Lower leg skin (tissue), 4 donors: ENCODE data around the gene CDKAL1. TPM values are rescaled to one million over a fixed set of nuclear protein-coding genes. Genes with fewer than 3 reads are reported as not detected.

Source experiments
- DNase-seq, 2 donors: peaks; one replicate each; pipeline ENCODE4 v3.0.0-alpha.2; 2019; ENCODE audit warnings: low spot score in 2 of 2
- H3K4me3 ChIP-seq: fragments of 200-600 bp; sonication (generic); 2 replicates; pipeline ENCODE4 v1.5.1; 2017; ENCODE audit warnings: mild to moderate bottlenecking, low read depth; ENCODE audit not compliant: poor library complexity, severe bottlenecking
- POLR2A ChIP-seq, 2 donors: fragments of 450-650 bp; IDR thresholded peaks; one replicate each; pipeline ENCODE4 v1.6.1; 2016 to 2017; ENCODE audit warnings: antibody characterized with exemption in 2 of 2, mild to moderate bottlenecking in 1 of 2, moderate library complexity in 1 of 2
- WGBS, 2 donors: methylation state at CpG; one replicate each; pipeline ENCODE4 v1.1.5; 2018; 5-methylcytosine and 5-hydroxymethylcytosine counted together
- intact Hi-C: fragments of 100-400 bp; cut with DNase I; formaldehyde crosslinking; loops from one replicate; pipeline ENCODE4 v1.15.0; 2023; ENCODE audit warnings: low total_unique reads
- total RNA-seq, 4 donors: library from RNA; depleted of rRNA; stranded (reverse); fragments of >200 nt; gene quantifications; one replicate each; pipeline ENCODE4 v1.1.0, GENCODE V29; 2016
- TF ChIP-seq, protein P1 (sequence below), 3 donors: fragments of 450-650 bp; IDR thresholded peaks; one replicate each; pipeline ENCODE4 v1.5.1; 2016; ENCODE audit warnings: antibody characterized with exemption in 3 of 3, mild to moderate bottlenecking in 3 of 3, moderate library complexity in 2 of 3

Gene CDKAL1
- total RNA-seq, 4 donors from 2014 or later: 10.3 to 18.0 (median 11.6) TPM

GRCh38 chr6:20846602-20847028 lies 312.4 kb downstream of the CDKAL1 start:
- no peak for DNase-seq
- intact Hi-C loops: no loop called here
- TF ChIP-seq, protein P1, sequence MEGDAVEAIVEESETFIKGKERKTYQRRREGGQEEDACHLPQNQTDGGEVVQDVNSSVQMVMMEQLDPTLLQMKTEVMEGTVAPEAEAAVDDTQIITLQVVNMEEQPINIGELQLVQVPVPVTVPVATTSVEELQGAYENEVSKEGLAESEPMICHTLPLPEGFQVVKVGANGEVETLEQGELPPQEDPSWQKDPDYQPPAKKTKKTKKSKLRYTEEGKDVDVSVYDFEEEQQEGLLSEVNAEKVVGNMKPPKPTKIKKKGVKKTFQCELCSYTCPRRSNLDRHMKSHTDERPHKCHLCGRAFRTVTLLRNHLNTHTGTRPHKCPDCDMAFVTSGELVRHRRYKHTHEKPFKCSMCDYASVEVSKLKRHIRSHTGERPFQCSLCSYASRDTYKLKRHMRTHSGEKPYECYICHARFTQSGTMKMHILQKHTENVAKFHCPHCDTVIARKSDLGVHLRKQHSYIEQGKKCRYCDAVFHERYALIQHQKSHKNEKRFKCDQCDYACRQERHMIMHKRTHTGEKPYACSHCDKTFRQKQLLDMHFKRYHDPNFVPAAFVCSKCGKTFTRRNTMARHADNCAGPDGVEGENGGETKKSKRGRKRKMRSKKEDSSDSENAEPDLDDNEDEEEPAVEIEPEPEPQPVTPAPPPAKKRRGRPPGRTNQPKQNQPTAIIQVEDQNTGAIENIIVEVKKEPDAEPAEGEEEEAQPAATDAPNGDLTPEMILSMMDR (IDR thresholded peaks at IDR 0.05): no peak
- TF ChIP-seq POLR2A (IDR thresholded peaks at IDR 0.05): no peak
- H3K4me3 ChIP-seq: no peak overlapping the region
- 41 to 54% methylated on average over 1 of the region's 1 CpG for WGBS, 2 donors

- TF ChIP-seq, protein P1 (IDR thresholded peaks at IDR 0.05): no peak
- no peak for TF ChIP-seq POLR2A (IDR thresholded peaks at IDR 0.05)
- DNase-seq: no peak
- intact Hi-C loops: no loop called here
- WGBS, 2 donors: 80 to 85% methylated on average over 3 of the region's 3 CpGs
- H3K4me3 ChIP-seq: no peak overlapping the region
Observed at GRCh38 chr6:20847904-20848303, 313.6 kb downstream of the CDKAL1 start.

DNA sequence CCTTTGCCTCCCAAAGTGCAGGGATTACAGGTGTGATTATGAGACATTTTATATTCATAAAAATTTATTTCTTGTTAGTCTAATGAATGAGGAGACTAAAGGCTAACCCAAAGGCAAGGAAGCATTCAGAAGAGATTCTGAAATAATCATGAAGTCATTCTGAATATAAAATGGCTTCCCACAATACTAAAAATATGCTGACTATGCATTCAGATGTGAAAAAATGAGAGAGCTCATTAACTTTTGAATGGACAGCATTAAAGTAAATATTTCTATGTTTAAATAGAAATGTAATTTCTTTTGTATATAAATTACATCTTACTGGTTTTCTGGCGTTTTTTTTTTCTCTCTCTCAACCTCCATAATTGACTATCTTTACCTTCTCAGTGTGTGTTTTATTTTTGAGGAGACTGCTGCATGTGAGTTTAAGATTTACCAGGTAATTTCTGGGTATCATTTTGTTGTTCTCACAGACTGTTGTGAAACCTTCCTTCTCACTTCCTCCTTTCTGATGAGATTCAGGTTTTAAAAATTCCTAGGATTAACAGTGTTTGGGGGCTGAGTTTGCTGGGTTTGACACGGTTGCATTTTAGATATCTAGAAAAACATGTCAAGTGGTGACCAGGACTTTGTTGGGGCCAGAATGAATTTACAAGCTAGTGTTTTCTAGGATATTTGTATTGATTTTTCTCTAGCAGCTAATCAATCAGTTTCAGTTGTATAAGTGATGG lies 316.6 kb downstream of the CDKAL1 start:
- intact Hi-C loops: no loop called here
- TF ChIP-seq, protein P1 (IDR thresholded peaks at IDR 0.05): no peak
- TF ChIP-seq POLR2A (IDR thresholded peaks at IDR 0.05): no peak
- no peak for DNase-seq
- no peak overlapping the region for H3K4me3 ChIP-seq
- WGBS, 2 donors: 91 to 94% methylated on average over 2 of the region's 2 CpGs

DNA sequence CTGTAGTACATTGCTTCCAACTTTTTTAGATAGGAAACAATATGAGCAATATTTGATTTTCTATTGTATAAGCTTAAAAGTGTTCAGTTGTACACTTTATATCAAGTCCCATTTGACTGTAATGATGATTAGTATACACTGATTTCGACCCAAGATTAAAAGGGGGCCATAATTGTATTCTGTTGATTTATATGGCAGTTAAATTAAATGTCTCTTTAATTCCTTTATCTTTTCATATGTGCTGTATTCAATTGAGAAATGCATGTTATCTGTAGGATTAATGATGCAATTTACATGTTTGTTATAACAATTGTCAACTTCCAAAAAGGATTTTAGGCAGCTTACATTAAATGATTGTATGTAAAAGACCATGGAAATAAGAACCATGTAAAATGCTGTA lies 317.5 kb downstream of the CDKAL1 start:
- intact Hi-C loops: no loop called here
- DNase-seq: no peak
- WGBS, 2 donors: 85 to 92% methylated on average over 1 of the region's 1 CpG

GRCh38 chr6:20853828-20854227 lies 319.6 kb downstream of the CDKAL1 start:
- 77 to 83% methylated on average over 3 of the region's 3 CpGs for WGBS, 2 donors

More for the DNA sequence above, 317.5 kb downstream of the CDKAL1 start:
- TF ChIP-seq, protein P1 (IDR thresholded peaks at IDR 0.05): no peak
- no peak for TF ChIP-seq POLR2A (IDR thresholded peaks at IDR 0.05)
- no peak overlapping the region for H3K4me3 ChIP-seq

More at GRCh38 chr6:20853828-20854227, 319.6 kb downstream of the CDKAL1 start:
- TF ChIP-seq, protein P1 (IDR thresholded peaks at IDR 0.05): no peak
- TF ChIP-seq POLR2A (IDR thresholded peaks at IDR 0.05): no peak
- DNase-seq: no peak
- H3K4me3 ChIP-seq: no peak overlapping the region
- intact Hi-C loops: no loop called here
